Activated B cell treated with CpG ODN at 0.5 μM for 24 hours (primary cell): ENCODE measurements around the gene DPH3. TPM values are rescaled to one million over a fixed set of nuclear protein-coding genes. Genes with fewer than 3 reads are reported as not detected.
A peak's percentile ranks its signal among the peaks of the same experiment; 100 is the strongest.

Experiments used
- ATAC-seq: fragments of 200-7000 bp; cut with Tn5 transposase; one replicate; pipeline ENCODE4 v1.10.0; 2021; ENCODE audit warnings: low read depth, mild to moderate bottlenecking, moderate library complexity
- CTCF ChIA-PET: fragments of 350-600 bp; sonication (Branson Sonifier 250); formaldehyde crosslinking; loops from one replicate; lab custom pipeline; 2021; ENCODE audit warnings: antibody characterized with exemption; lab: Charles Lee
- POLR2A ChIA-PET: fragments of 350-600 bp; sonication (Branson Sonifier 250); formaldehyde crosslinking; loops from one replicate; lab custom pipeline; 2021; ENCODE audit warnings: antibody characterized with exemption; lab: Charles Lee
- DNase-seq: peaks from one replicate; pipeline ENCODE4 v3.0.0; 2022
- H3K27ac Mint-ChIP-seq: one replicate; pipeline ENCODE4 v1.8.0; 2020; ENCODE audit warnings: mixed read lengths
- H3K27me3 Mint-ChIP-seq: one replicate; pipeline ENCODE4 v1.8.0; 2021; ENCODE audit warnings: mixed read lengths
- H3K36me3 Mint-ChIP-seq: one replicate; pipeline ENCODE4 v1.8.0; 2021; ENCODE audit warnings: low read depth, mixed read lengths
- H3K4me1 Mint-ChIP-seq: one replicate; pipeline ENCODE4 v1.8.0; 2021; ENCODE audit warnings: mixed read lengths
- H3K4me3 Mint-ChIP-seq: one replicate; pipeline ENCODE4 v1.8.0; 2020; ENCODE audit warnings: mild to moderate bottlenecking, mixed read lengths
- H3K9me3 Mint-ChIP-seq: one replicate; pipeline ENCODE4 v1.8.0; 2020; ENCODE audit warnings: mixed read lengths
- intact Hi-C: fragments of 100-400 bp; cut with micrococcal nuclease; formaldehyde crosslinking; loops from one replicate; pipeline ENCODE4 v1.15.1; 2024
- total RNA-seq: library from RNA; stranded (reverse); gene quantifications from 2 replicates; pipeline ENCODE4 v1.2.3, GENCODE V29; 2022
- TF ChIP-seq, protein P1 (sequence below): fragments of 200-600 bp; IDR thresholded peaks from one replicate; pipeline ENCODE4 v1.8.0; 2022; ENCODE audit warnings: antibody characterized with exemption, mild to moderate bottlenecking

DPH3 gene
- total RNA-seq, 1 donor from 2014 or later: 13.4 TPM

GRCh38 chr3:16308727-16309126 is 44.0 kb upstream of the DPH3 start:
- no peak for ATAC-seq
- Mint-ChIP-seq H3K36me3 (peaks cover 63% of the 10 kb centered on the region), H3K4me3 (no peak overlapping the region), H3K27ac (no peak overlapping the region), H3K27me3 (no peaks in the 10 kb centered on the region), H3K9me3 (no peaks in the 10 kb centered on the region), H3K4me1 (peaks cover 30% of the 10 kb centered on the region)
- DNase-seq: no peak
- TF ChIP-seq, protein P1, sequence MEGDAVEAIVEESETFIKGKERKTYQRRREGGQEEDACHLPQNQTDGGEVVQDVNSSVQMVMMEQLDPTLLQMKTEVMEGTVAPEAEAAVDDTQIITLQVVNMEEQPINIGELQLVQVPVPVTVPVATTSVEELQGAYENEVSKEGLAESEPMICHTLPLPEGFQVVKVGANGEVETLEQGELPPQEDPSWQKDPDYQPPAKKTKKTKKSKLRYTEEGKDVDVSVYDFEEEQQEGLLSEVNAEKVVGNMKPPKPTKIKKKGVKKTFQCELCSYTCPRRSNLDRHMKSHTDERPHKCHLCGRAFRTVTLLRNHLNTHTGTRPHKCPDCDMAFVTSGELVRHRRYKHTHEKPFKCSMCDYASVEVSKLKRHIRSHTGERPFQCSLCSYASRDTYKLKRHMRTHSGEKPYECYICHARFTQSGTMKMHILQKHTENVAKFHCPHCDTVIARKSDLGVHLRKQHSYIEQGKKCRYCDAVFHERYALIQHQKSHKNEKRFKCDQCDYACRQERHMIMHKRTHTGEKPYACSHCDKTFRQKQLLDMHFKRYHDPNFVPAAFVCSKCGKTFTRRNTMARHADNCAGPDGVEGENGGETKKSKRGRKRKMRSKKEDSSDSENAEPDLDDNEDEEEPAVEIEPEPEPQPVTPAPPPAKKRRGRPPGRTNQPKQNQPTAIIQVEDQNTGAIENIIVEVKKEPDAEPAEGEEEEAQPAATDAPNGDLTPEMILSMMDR: no peak
- intact Hi-C loops: no loop called here
- POLR2A ChIA-PET: no interaction called here
- CTCF ChIA-PET: interaction anchor here (1.1 kb wide), 1 partner anchor 18 kb away, joined by 3 read pairs; no protein-coding TSS in a partner anchor

GRCh38 chr3:16307832-16308531 is 43.2 kb upstream of the DPH3 start:
- ChIA-PET CTCF (interaction anchor here (1.1 kb wide), 1 partner anchor 18 kb away, joined by 3 read pairs; no protein-coding TSS in a partner anchor), POLR2A (interaction anchor here (0.5 kb wide), 1 partner anchor 84 kb away, joined by 3 read pairs; no protein-coding TSS in a partner anchor)
- intact Hi-C loops: no loop called here
- Mint-ChIP-seq H3K36me3 (peaks cover 61% of the 10 kb centered on the region), H3K27ac (no peak overlapping the region), H3K27me3 (no peaks in the 10 kb centered on the region), H3K9me3 (no peaks in the 10 kb centered on the region), H3K4me3 (no peak overlapping the region), H3K4me1 (peaks cover 33% of the 10 kb centered on the region)
- DNase-seq (no peak), ATAC-seq (no peak)
- TF ChIP-seq, protein P1: no peak

DNA sequence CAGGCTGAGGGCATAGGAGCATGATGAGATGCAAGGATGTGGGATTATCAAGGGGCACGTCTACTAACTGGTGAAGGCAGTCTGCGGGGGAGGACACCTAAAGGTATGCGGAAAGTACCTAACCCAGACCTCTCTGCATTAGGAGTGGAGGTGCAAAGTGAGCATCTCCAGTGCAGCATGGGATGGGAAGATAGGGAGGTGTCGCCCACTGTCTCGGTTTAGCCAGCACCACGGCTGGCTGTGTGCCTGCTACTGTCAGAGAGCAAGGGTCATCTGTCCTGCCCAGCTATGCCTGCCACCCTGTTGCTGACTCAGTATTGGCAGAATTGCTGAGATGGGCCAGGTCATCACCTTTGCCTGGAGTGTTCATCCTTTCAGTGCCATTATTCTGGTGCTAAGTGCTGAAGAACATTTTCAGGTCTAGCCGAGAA is 40.4 kb upstream of the DPH3 start:
- TF ChIP-seq, protein P1: no peak
- POLR2A ChIA-PET: interaction anchor here (0.9 kb wide), 1 partner anchor 126 kb away, joined by 4 read pairs; no protein-coding TSS in a partner anchor
- ATAC-seq: no peak
- CTCF ChIA-PET: interaction anchor here (1.0 kb wide), 1 partner anchor 15 kb away, joined by 5 read pairs; no protein-coding TSS in a partner anchor
- Mint-ChIP-seq H3K4me1 (peaks cover 35% of the 10 kb centered on the region), H3K36me3 (peaks cover 64% of the 10 kb centered on the region), H3K9me3 (no peaks in the 10 kb centered on the region), H3K27ac (peak overlapping the region; percentile 4), H3K4me3 (no peak overlapping the region), H3K27me3 (no peaks in the 10 kb centered on the region)
- intact Hi-C loops: no loop called here
- no peak for DNase-seq

- Mint-ChIP-seq H3K4me3 (no peak overlapping the region), H3K27me3 (no peaks in the 10 kb centered on the region), H3K9me3 (no peaks in the 10 kb centered on the region), H3K27ac (peak overlapping the region; percentile 4), H3K4me1 (peaks cover 36% of the 10 kb centered on the region), H3K36me3 (peaks cover 59% of the 10 kb centered on the region)
- TF ChIP-seq, protein P1: no peak
- ChIA-PET CTCF (interaction anchor here (0.7 to 1.5 kb wide), 2 partner anchors 14 to 17 kb away, joined by 3 to 4 read pairs; no protein-coding TSS in a partner anchor), POLR2A (interaction anchor here (0.6 to 1.2 kb wide), 3 partner anchors 9 to 127 kb away, joined by 3 to 6 read pairs (median 4); no protein-coding TSS in a partner anchor)
- no peak for DNase-seq
- intact Hi-C loops: no loop called here
- no peak for ATAC-seq
Measured at GRCh38 chr3:16304061-16305010, 39.6 kb upstream of the DPH3 start.
